MCF 10A (cell line): ENCODE measurements around the gene ATG7. TPM values are rescaled to one million over a fixed set of nuclear protein-coding genes. Genes with fewer than 3 reads are reported as not detected.

Source experiments
- BruUV-seq: library from RNA; stranded (reverse); fragments of 400-500 nt; replicated peaks from 2 replicates; lab custom pipeline; 2021; lab: Mats Ljungman, UMichigan
- CTCF ChIA-PET: fragments of 300-600 bp; sonication (Branson Sonifier 250); formaldehyde crosslinking; extraction: SDS; loops from one replicate; lab custom pipeline; 2021; ENCODE audit warnings: antibody characterized with exemption, inconsistent platforms; lab: Yijun Ruan, JAX
- POLR2A ChIA-PET: fragments of 300-600, 350-650 bp; sonication (Branson Sonifier 250); formaldehyde crosslinking; extraction: SDS; loops from one replicate; lab custom pipeline; 2020; ENCODE audit warnings: antibody characterized with exemption, inconsistent platforms; lab: Yijun Ruan, JAX
- DNase-seq: peaks from one replicate; pipeline ENCODE4 v3.0.0-alpha.2; 2018; ENCODE audit not compliant: unreplicated experiment
- H3K27ac Mint-ChIP-seq: one replicate; pipeline ENCODE4 v1.8.0; 2022; ENCODE audit warnings: mild to moderate bottlenecking, low read depth, mixed read lengths; ENCODE audit not compliant: unreplicated experiment
- H3K27me3 Mint-ChIP-seq: one replicate; pipeline ENCODE4 v1.8.0; 2022; ENCODE audit warnings: mixed read lengths; ENCODE audit not compliant: insufficient read depth, unreplicated experiment
- H3K36me3 Mint-ChIP-seq: one replicate; pipeline ENCODE4 v1.8.0; 2022; ENCODE audit warnings: mild to moderate bottlenecking, moderate library complexity, mixed read lengths; ENCODE audit not compliant: insufficient read depth, unreplicated experiment
- H3K4me1 Mint-ChIP-seq: one replicate; pipeline ENCODE4 v1.8.0; 2022; ENCODE audit warnings: mixed read lengths; ENCODE audit not compliant: insufficient read depth, unreplicated experiment
- H3K4me3 Mint-ChIP-seq: one replicate; pipeline ENCODE4 v1.8.0; 2022; ENCODE audit warnings: mild to moderate bottlenecking, moderate library complexity, mixed read lengths; ENCODE audit not compliant: unreplicated experiment
- H3K9me3 Mint-ChIP-seq: one replicate; pipeline ENCODE4 v1.8.0; 2022; ENCODE audit warnings: mixed read lengths; ENCODE audit not compliant: unreplicated experiment
- CTCF ChIP-seq: fragments of 200-600 bp; IDR thresholded peaks from one replicate; pipeline ENCODE4 v1.8.0; 2022; ENCODE audit warnings: antibody characterized with exemption, mild to moderate bottlenecking; ENCODE audit not compliant: unreplicated experiment
- intact Hi-C: fragments of 100-400 bp; cut with micrococcal nuclease; formaldehyde crosslinking; loops from 2 replicates; pipeline ENCODE4 v1.14.1; 2022
- total RNA-seq: library from RNA; stranded (reverse); gene quantifications from 2 replicates; pipeline ENCODE4 v1.2.3, GENCODE V29; 2022

The ATG7 gene
- total RNA-seq, 1 experiment from 2014 or later: 54.0 TPM

GRCh38 chr3:11273891-11274291 lies 1.7 kb downstream of the ATG7 start:
- peak overlapping the region; percentile 99 for H3K4me3 Mint-ChIP-seq
- intact Hi-C loops: loop anchor here (5.0 kb wide), 2 partner anchors 37 to 87 kb away; no protein-coding TSS in a partner anchor
- DNase-seq: peak; percentile 27
- H3K27ac Mint-ChIP-seq: peak overlapping the region; percentile 99
- peaks cover 7% of the 10 kb centered on the region for H3K36me3 Mint-ChIP-seq
- ChIA-PET POLR2A (interaction anchor here (0.6 to 3.5 kb wide), 7 partner anchors 9 to 960 kb away, joined by 3 to 82 read pairs (median 7); no protein-coding TSS in a partner anchor), CTCF (interaction anchor here (0.9 to 1.8 kb wide), 3 partner anchors 30 to 60 kb away, joined by 3 to 5 read pairs (median 5); no protein-coding TSS in a partner anchor)
- BruUV-seq: no TSS peak
- TF ChIP-seq CTCF: no peak
- H3K9me3 Mint-ChIP-seq: peaks cover 11% of the 10 kb centered on the region
- H3K27me3 Mint-ChIP-seq: no peaks in the 10 kb centered on the region
- peaks cover 53% of the 10 kb centered on the region for H3K4me1 Mint-ChIP-seq

- no peak for TF ChIP-seq CTCF
- H3K4me3 Mint-ChIP-seq: peak overlapping the region; percentile 99
- no peaks in the 10 kb centered on the region for H3K27me3 Mint-ChIP-seq
- peak overlapping the region; percentile 99 for H3K27ac Mint-ChIP-seq
- intact Hi-C loops: loop anchor here (5.0 kb wide), 2 partner anchors 37 to 87 kb away; no protein-coding TSS in a partner anchor
- no peak for DNase-seq
- H3K4me1 Mint-ChIP-seq: peaks cover 53% of the 10 kb centered on the region
- POLR2A ChIA-PET: interaction anchor here (0.6 to 3.5 kb wide), 4 partner anchors 15 to 959 kb away, joined by 3 to 82 read pairs (median 4); no protein-coding TSS in a partner anchor
- BruUV-seq: no TSS peak
- peaks cover 11% of the 10 kb centered on the region for H3K9me3 Mint-ChIP-seq
- peaks cover 9% of the 10 kb centered on the region for H3K36me3 Mint-ChIP-seq
- CTCF ChIA-PET: interaction anchor here (0.9 to 1.7 kb wide), 3 partner anchors 13 to 60 kb away, joined by 3 to 5 read pairs (median 4); no protein-coding TSS in a partner anchor
Observed at GRCh38 chr3:11274566-11275142, 2.5 kb downstream of the ATG7 start.

GRCh38 chr3:11275926-11276325 lies 3.7 kb downstream of the ATG7 start:
- intact Hi-C loops: no loop called here
- DNase-seq: no peak
- Mint-ChIP-seq H3K4me3 (no peak overlapping the region), H3K4me1 (peaks cover 53% of the 10 kb centered on the region), H3K36me3 (peaks cover 22% of the 10 kb centered on the region), H3K27ac (no peak overlapping the region), H3K9me3 (peaks cover 11% of the 10 kb centered on the region), H3K27me3 (no peaks in the 10 kb centered on the region)
- ChIA-PET POLR2A (interaction anchor here (4.5 kb wide), 1 partner anchor 13 kb away, joined by 31 read pairs; no protein-coding TSS in a partner anchor), CTCF (interaction anchor here (1.7 kb wide), 1 partner anchor 12 kb away, joined by 4 read pairs; no protein-coding TSS in a partner anchor)
- no peak for TF ChIP-seq CTCF
- BruUV-seq: no TSS peak

- intact Hi-C loops: no loop called here
- CTCF ChIA-PET: interaction anchor here (0.7 kb wide), 1 partner anchor 59 kb away, joined by 3 read pairs; no protein-coding TSS in a partner anchor
- TF ChIP-seq CTCF: no peak
- no TSS peak for BruUV-seq
- Mint-ChIP-seq H3K36me3 (peaks cover 31% of the 10 kb centered on the region), H3K27ac (no peak overlapping the region), H3K9me3 (peaks cover 11% of the 10 kb centered on the region), H3K27me3 (no peaks in the 10 kb centered on the region), H3K4me3 (no peak overlapping the region), H3K4me1 (peaks cover 51% of the 10 kb centered on the region)
- DNase-seq: no peak
- POLR2A ChIA-PET: interaction anchor here (4.5 kb wide), 1 partner anchor 12 kb away, joined by 31 read pairs; no protein-coding TSS in a partner anchor
Observed at GRCh38 chr3:11276901-11277300, 4.7 kb downstream of the ATG7 start.
